Nephron (organoid): ENCODE measurements around the gene DNAAF5.
A peak's percentile ranks its signal among the peaks of the same experiment; 100 is the strongest.

ENCODE experiments used
- H3K27ac Mint-ChIP-seq, 3 experiments: 2 replicates each; pipeline ENCODE4 v1.8.0; 2020; ENCODE audit warnings: mixed read lengths in 3 of 3, mild to moderate bottlenecking in 2 of 3, moderate library complexity in 1 of 3
- H3K27me3 Mint-ChIP-seq: 2 replicates; pipeline ENCODE4 v1.8.0; 2021; ENCODE audit warnings: low read depth, mild to moderate bottlenecking, moderate library complexity, mixed read lengths
- H3K36me3 Mint-ChIP-seq: 2 replicates; pipeline ENCODE4 v1.8.0; 2020; ENCODE audit warnings: low read depth, mixed read lengths
- H3K4me1 Mint-ChIP-seq: 2 replicates; pipeline ENCODE4 v1.8.0; 2020; ENCODE audit warnings: mixed read lengths
- H3K4me3 Mint-ChIP-seq, 3 experiments: 2 replicates each; pipeline ENCODE4 v1.8.0; 2020; ENCODE audit warnings: mild to moderate bottlenecking in 3 of 3, mixed read lengths in 3 of 3, moderate library complexity in 2 of 3
- H3K9me3 Mint-ChIP-seq: 2 replicates; pipeline ENCODE4 v1.8.0; 2020; ENCODE audit warnings: mixed read lengths
- CTCF ChIP-seq, 3 experiments: fragments of 200-600 bp; sonication (generic); IDR thresholded peaks; one replicate each; pipeline ENCODE4 v1.5.0; 2021; ENCODE audit warnings: antibody characterized with exemption in 3 of 3; ENCODE audit not compliant: unreplicated experiment in 3 of 3

DNAAF5 gene

GRCh38 chr7:729140-730000, 2.9 kb downstream of the DNAAF5 start:
- Mint-ChIP-seq H3K27me3 (no peaks in the 10 kb centered on the region), H3K9me3 (peaks cover 14% of the 10 kb centered on the region), H3K27ac (peak overlapping the region in 1 of 3 experiments; percentile 31), H3K36me3 (peaks cover 36% of the 10 kb centered on the region), H3K4me3 (peak overlapping the region; percentile 88 to 92 (median 90)), H3K4me1 (peaks cover 40% of the 10 kb centered on the region)
- TF ChIP-seq CTCF (IDR thresholded peaks at IDR 0.05; ENCODE audit: unreplicated experiment in 3 of 3), result no peak

- TF ChIP-seq CTCF (IDR thresholded peaks at IDR 0.05; ENCODE audit: unreplicated experiment in 3 of 3), result no peak
- Mint-ChIP-seq H3K4me3 (peak overlapping the region; percentile 43 to 88 (median 64)), H3K27ac (peak overlapping the region in 1 of 3 experiments; percentile 54), H3K4me1 (peaks cover 40% of the 10 kb centered on the region), H3K36me3 (peaks cover 23% of the 10 kb centered on the region), H3K27me3 (no peaks in the 10 kb centered on the region), H3K9me3 (peaks cover 3% of the 10 kb centered on the region)
Observed at GRCh38 chr7:730501-731439, 4.3 kb downstream of the DNAAF5 start.

GRCh38 chr7:731440-732085, 5.1 kb downstream of the DNAAF5 start:
- no peaks in the 10 kb centered on the region for H3K27me3 Mint-ChIP-seq
- peak overlapping the region; percentile 43 to 78 (median 64) for H3K4me3 Mint-ChIP-seq
- H3K36me3 Mint-ChIP-seq, result peaks cover 19% of the 10 kb centered on the region
- H3K27ac Mint-ChIP-seq, result peak overlapping the region in 1 of 3 experiments; percentile 54
- peaks cover 40% of the 10 kb centered on the region for H3K4me1 Mint-ChIP-seq
- TF ChIP-seq CTCF (IDR thresholded peaks at IDR 0.05; ENCODE audit: unreplicated experiment in 3 of 3), result no peak
- H3K9me3 Mint-ChIP-seq, result no peaks in the 10 kb centered on the region

DNA sequence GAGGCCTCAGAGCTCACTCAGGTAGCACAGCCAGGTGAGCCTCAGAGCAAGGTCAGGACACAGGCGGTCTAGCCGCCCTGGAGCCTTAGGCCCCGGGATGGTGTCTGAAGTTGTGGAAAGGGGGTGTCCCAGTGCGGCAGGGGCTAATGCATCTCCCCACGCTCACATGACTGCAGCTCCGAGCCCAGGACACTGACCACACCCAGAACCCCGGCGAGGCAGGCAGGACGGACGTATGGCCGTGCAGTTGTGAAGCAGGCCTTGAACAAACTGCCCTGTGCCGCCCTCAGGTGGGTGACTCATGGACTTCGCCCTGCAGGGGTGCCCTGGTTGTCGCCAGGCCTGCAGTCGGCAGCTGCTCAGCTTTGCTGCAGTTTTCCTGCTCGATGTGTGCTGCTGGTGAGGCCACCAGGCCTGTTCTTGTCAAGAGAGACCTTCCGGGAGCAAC, 5.6 kb downstream of the DNAAF5 start:
- peaks cover 19% of the 10 kb centered on the region for H3K36me3 Mint-ChIP-seq
- no peak overlapping the region for H3K27ac Mint-ChIP-seq
- no peaks in the 10 kb centered on the region for H3K9me3 Mint-ChIP-seq
- peak overlapping the region in 1 of 3 experiments; percentile 13 for H3K4me3 Mint-ChIP-seq
- no peaks in the 10 kb centered on the region for H3K27me3 Mint-ChIP-seq
- no peak for TF ChIP-seq CTCF (IDR thresholded peaks at IDR 0.05; ENCODE audit: unreplicated experiment in 3 of 3)
- peaks cover 40% of the 10 kb centered on the region for H3K4me1 Mint-ChIP-seq

GRCh38 chr7:732556-732955, 6.1 kb downstream of the DNAAF5 start:
- H3K9me3 Mint-ChIP-seq, result no peaks in the 10 kb centered on the region
- no peak for TF ChIP-seq CTCF (IDR thresholded peaks at IDR 0.05; ENCODE audit: unreplicated experiment in 3 of 3)
- peak overlapping the region in 2 of 3 experiments; percentile 13 for H3K4me3 Mint-ChIP-seq
- H3K36me3 Mint-ChIP-seq, result peaks cover 22% of the 10 kb centered on the region
- no peak overlapping the region for H3K27ac Mint-ChIP-seq
- H3K4me1 Mint-ChIP-seq, result peaks cover 40% of the 10 kb centered on the region
- H3K27me3 Mint-ChIP-seq, result no peaks in the 10 kb centered on the region
